A673 (cell line): ENCODE data around the gene CCL16. TPM values are rescaled to one million over a fixed set of nuclear protein-coding genes. Genes with fewer than 3 reads are reported as not detected.

ENCODE experiments used
- BruUV-seq: library from RNA; stranded (reverse); fragments of 400-500 nt; replicated peaks from 2 replicates; lab custom pipeline; 2021; lab: Mats Ljungman, UMichigan
- CTCF ChIA-PET: fragments of 300-600 bp; sonication (Branson Sonifier 250); formaldehyde crosslinking; loops from one replicate; lab custom pipeline; 2022; ENCODE audit warnings: antibody characterized with exemption; lab: Charles Lee
- POLR2A ChIA-PET: fragments of 300-600 bp; sonication (Branson Sonifier 250); formaldehyde crosslinking; loops from one replicate; lab custom pipeline; 2022; ENCODE audit warnings: antibody characterized with exemption; ENCODE audit not compliant: low non-redundant PET; lab: Charles Lee
- DNase-seq: peaks from one replicate; pipeline ENCODE4 v3.0.0-alpha.2; 2015; ENCODE audit warnings: low spot score
- H3K27ac ChIP-seq: fragments of 200-600 bp; sonication (generic); 2 replicates; pipeline ENCODE4 v1.5.1; 2016; ENCODE audit warnings: mixed run types, low read depth, mild to moderate bottlenecking, mixed read lengths, antibody characterized with exemption, low read length; ENCODE audit not compliant: poor library complexity, severe bottlenecking
- H3K27me3 ChIP-seq: fragments of 200-600 bp; sonication (generic); replicated peaks from 2 replicates; pipeline ENCODE4 v1.6.1; 2017; ENCODE audit warnings: mixed run types, low read depth, mild to moderate bottlenecking, mixed read lengths, antibody characterized with exemption, low read length; ENCODE audit not compliant: insufficient read depth, poor library complexity
- H3K36me3 ChIP-seq: fragments of 200-600 bp; sonication (generic); 2 replicates; pipeline ENCODE4 v1.6.1; 2016; ENCODE audit warnings: mixed run types, mild to moderate bottlenecking, mixed read lengths, antibody characterized with exemption, low read length; ENCODE audit not compliant: insufficient read depth, poor library complexity, severe bottlenecking
- H3K4me1 ChIP-seq: fragments of 200-600 bp; sonication (generic); 2 replicates; pipeline ENCODE4 v1.6.1; 2017; ENCODE audit warnings: mixed run types, mild to moderate bottlenecking, mixed read lengths, antibody characterized with exemption, low read length; ENCODE audit not compliant: insufficient read depth, poor library complexity, severe bottlenecking
- H3K4me3 ChIP-seq: fragments of 200-600 bp; sonication (generic); 2 replicates; pipeline ENCODE4 v1.5.1; 2016; ENCODE audit warnings: low read depth, mixed run types, mild to moderate bottlenecking, mixed read lengths, low read length; ENCODE audit not compliant: poor library complexity, severe bottlenecking
- H3K9me3 ChIP-seq: fragments of 200-600 bp; sonication (generic); 2 replicates; pipeline ENCODE4 v1.6.1; 2016; ENCODE audit warnings: mixed run types, low read depth, mild to moderate bottlenecking, mixed read lengths, antibody characterized with exemption, low read length; ENCODE audit not compliant: poor library complexity, severe bottlenecking
- CTCF ChIP-seq: fragments of 300-800, 200-600 bp; sonication (generic); conservative IDR thresholded peaks from 2 replicates; pipeline ENCODE4 v1.5.1; 2017; ENCODE audit warnings: low read depth, mild to moderate bottlenecking, antibody characterized with exemption, low read length, moderate library complexity, mixed read lengths
- EZH2 ChIP-seq: fragments of 200-600 bp; sonication (generic); IDR thresholded peaks from 2 replicates; pipeline ENCODE4 v1.6.1; 2017; ENCODE audit warnings: borderline replicate concordance, low read depth, mild to moderate bottlenecking, mixed read lengths, antibody characterized with exemption, low read length; ENCODE audit not compliant: poor library complexity, severe bottlenecking
- intact Hi-C: fragments of 100-400 bp; cut with micrococcal nuclease; formaldehyde crosslinking; loops from one replicate; pipeline ENCODE4 v1.10.0; 2022; ENCODE audit not compliant: unreplicated experiment
- total RNA-seq: library from RNA; stranded (reverse); gene quantifications from 2 replicates; pipeline ENCODE4 v1.2.3, GENCODE V29; 2021

CCL16 gene
- total RNA-seq, 1 experiment from 2014 or later, result not detected

- Histone ChIP-seq H3K4me3 (no peak overlapping the region), H3K27me3 (no peaks in the 10 kb centered on the region), H3K27ac (no peak overlapping the region), H3K9me3 (no peaks in the 10 kb centered on the region), H3K36me3 (no peaks in the 10 kb centered on the region), H3K4me1 (no peaks in the 10 kb centered on the region)
- BruUV-seq, result no TSS peak
- TF ChIP-seq CTCF (no peak), EZH2 (no peak)
- ChIA-PET CTCF (no interaction called here), POLR2A (no interaction called here)
- intact Hi-C loops, result no loop called here
- DNase-seq, result no peak
Measured at GRCh38 chr17:36024106-36024869, 43.0 kb upstream of the CCL16 start.

GRCh38 chr17:36019423-36019822 is 38.1 kb upstream of the CCL16 start:
- H3K9me3 ChIP-seq, result no peaks in the 10 kb centered on the region
- DNase-seq, result no peak
- no TSS peak for BruUV-seq
- H3K27ac ChIP-seq, result no peak overlapping the region
- POLR2A ChIA-PET, result no interaction called here
- no peaks in the 10 kb centered on the region for H3K4me1 ChIP-seq
- no peaks in the 10 kb centered on the region for H3K36me3 ChIP-seq
- no peaks in the 10 kb centered on the region for H3K27me3 ChIP-seq
- intact Hi-C loops, result no loop called here
- TF ChIP-seq CTCF, result no peak
- H3K4me3 ChIP-seq, result no peak overlapping the region
- CTCF ChIA-PET, result no interaction called here

GRCh38 chr17:36017799-36018198 is 36.5 kb upstream of the CCL16 start, which contains the start of gene CCL23:
Gene CCL23, minus strand, starts transcription at chr17:36017972. Its CDS starts 75 bp downstream, at chr17:36017897.
- Histone ChIP-seq H3K4me1 (no peaks in the 10 kb centered on the region), H3K36me3 (no peaks in the 10 kb centered on the region), H3K27ac (no peak within 1 kb of the TSS), H3K27me3 (no peaks in the 10 kb centered on the region), H3K4me3 (no peak within 1 kb of the TSS), H3K9me3 (no peaks in the 10 kb centered on the region)
- intact Hi-C loops, result no loop called here
- no peak for TF ChIP-seq EZH2
- TF ChIP-seq CTCF, result no peak
- no peak for DNase-seq
- ChIA-PET POLR2A (no interaction called here), CTCF (no interaction called here)
- no TSS peak for BruUV-seq
